DOHH2 (cell line): ENCODE measurements around the gene PRELP.

Experiments
- EZH2phosphoT487 ChIP-seq: fragments of 200-600 bp; sonication (generic); IDR thresholded peaks from 2 replicates; pipeline ENCODE4 v1.6.1; 2017; ENCODE audit warnings: borderline replicate concordance, mild to moderate bottlenecking, antibody characterized with exemption, low read length, moderate library complexity, mixed read lengths
- TF ChIP-seq, protein P1 (sequence below): fragments of 200-600 bp; sonication (generic); IDR thresholded peaks from one replicate; pipeline ENCODE4 v1.5.1; 2014; ENCODE audit warnings: antibody characterized with exemption, mild to moderate bottlenecking, low read depth, low read length; ENCODE audit not compliant: poor library complexity, severe bottlenecking

DNA sequence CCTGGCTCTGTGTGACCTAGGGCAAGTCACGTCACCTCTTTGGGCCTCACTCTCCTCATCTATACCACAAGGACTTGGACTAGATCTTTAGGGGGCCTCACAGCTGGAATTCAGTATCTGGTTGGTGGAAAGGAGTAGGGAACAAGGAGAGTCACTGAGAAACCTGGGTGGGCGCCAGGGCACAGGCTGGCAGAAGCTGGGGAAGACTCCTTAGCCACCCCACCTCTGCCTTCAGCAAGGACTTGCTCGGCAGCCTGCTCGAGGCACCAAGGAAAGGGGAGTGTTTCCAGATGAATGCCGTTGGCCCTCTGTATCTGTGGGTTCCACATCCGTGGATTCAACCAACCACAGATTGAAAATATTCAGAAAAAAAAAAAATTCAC lies 17.1 kb downstream of the PRELP start:
- TF ChIP-seq, protein P1, sequence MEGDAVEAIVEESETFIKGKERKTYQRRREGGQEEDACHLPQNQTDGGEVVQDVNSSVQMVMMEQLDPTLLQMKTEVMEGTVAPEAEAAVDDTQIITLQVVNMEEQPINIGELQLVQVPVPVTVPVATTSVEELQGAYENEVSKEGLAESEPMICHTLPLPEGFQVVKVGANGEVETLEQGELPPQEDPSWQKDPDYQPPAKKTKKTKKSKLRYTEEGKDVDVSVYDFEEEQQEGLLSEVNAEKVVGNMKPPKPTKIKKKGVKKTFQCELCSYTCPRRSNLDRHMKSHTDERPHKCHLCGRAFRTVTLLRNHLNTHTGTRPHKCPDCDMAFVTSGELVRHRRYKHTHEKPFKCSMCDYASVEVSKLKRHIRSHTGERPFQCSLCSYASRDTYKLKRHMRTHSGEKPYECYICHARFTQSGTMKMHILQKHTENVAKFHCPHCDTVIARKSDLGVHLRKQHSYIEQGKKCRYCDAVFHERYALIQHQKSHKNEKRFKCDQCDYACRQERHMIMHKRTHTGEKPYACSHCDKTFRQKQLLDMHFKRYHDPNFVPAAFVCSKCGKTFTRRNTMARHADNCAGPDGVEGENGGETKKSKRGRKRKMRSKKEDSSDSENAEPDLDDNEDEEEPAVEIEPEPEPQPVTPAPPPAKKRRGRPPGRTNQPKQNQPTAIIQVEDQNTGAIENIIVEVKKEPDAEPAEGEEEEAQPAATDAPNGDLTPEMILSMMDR, result no peak
- no peak for TF ChIP-seq EZH2phosphoT487
